ENCODE data around the gene SYNC. TPM values are rescaled to one million over a fixed set of nuclear protein-coding genes. Genes with fewer than 3 reads are reported as not detected.
"Not testable (repeated sequence)": the region's sequence is repeated elsewhere in the genome, so short reads cannot be mapped to it uniquely, and the experiment has no call there.

The SYNC gene
- total RNA-seq, 4 donors from 2014 or later: 111 to 201 (median 153) TPM

GRCh38 chr1:32714277-32714676 lies 11.7 kb upstream of the SYNC start:
- 82% methylated on average over 4 of the region's 4 CpGs for WGBS
- Histone ChIP-seq H3K4me1 (peaks cover 4 to 18% (median 9%) of the 10 kb centered on the region in 4 donors), H3K27ac (replicated peaks in 1 of 4) (no peak overlapping the region), H3K27me3 (no peaks in the 10 kb centered on the region), H3K36me3 (no peaks in the 10 kb centered on the region), H3K9me3 (no peaks in the 10 kb centered on the region), H3K4me3 (no peak overlapping the region)
- intact Hi-C loops (cut with DNase I): loop anchor here (10.0 kb wide), 2 partner anchors 161 to 371 kb away; partner anchors contain the start of genes AZIN2 and FNDC5
- DNase-seq (ENCODE audit: extremely low spot score): no peak
- TF ChIP-seq POLR2AphosphoS5 (IDR thresholded peaks at IDR 0.05): no peak
- no peak for TF ChIP-seq POLR2A (IDR thresholded peaks at IDR 0.05; ENCODE audit: low read depth)
- no peak for TF ChIP-seq EP300 (IDR thresholded peaks at IDR 0.05)
- no peak for TF ChIP-seq CTCF (IDR thresholded peaks at IDR 0.05)

GRCh38 chr1:32713081-32713480 lies 10.5 kb upstream of the SYNC start:
- no peak for DNase-seq (ENCODE audit: extremely low spot score)
- no peak overlapping the region for H3K27ac ChIP-seq (replicated peaks in 1 of 4)
- peaks cover 4 to 18% (median 9%) of the 10 kb centered on the region in 4 donors for H3K4me1 ChIP-seq
- no peak for TF ChIP-seq POLR2A (IDR thresholded peaks at IDR 0.05; ENCODE audit: low read depth)
- TF ChIP-seq EP300 (IDR thresholded peaks at IDR 0.05): no peak
- TF ChIP-seq CTCF (IDR thresholded peaks at IDR 0.05): no peak
- no peak for TF ChIP-seq POLR2AphosphoS5 (IDR thresholded peaks at IDR 0.05)
- intact Hi-C loops (cut with DNase I): loop anchor here (10.0 kb wide), 2 partner anchors 162 to 372 kb away; partner anchors contain the start of genes AZIN2 and FNDC5
- H3K36me3 ChIP-seq: no peaks in the 10 kb centered on the region
- H3K27me3 ChIP-seq: no peaks in the 10 kb centered on the region
- H3K4me3 ChIP-seq: no peak overlapping the region
- WGBS: 93% methylated on average over 10 of the region's 10 CpGs
- no peaks in the 10 kb centered on the region for H3K9me3 ChIP-seq

- not testable (repeated sequence) for H3K9me3 ChIP-seq; H3K36me3 ChIP-seq; H3K27me3 ChIP-seq; DNase-seq (ENCODE audit: extremely low spot score); H3K27ac ChIP-seq (replicated peaks in 1 of 4); H3K4me3 ChIP-seq
- intact Hi-C loops (cut with DNase I): loop anchor here (10.0 kb wide), 2 partner anchors 164 to 374 kb away; partner anchors contain the start of genes AZIN2 and FNDC5
- 82% methylated on average over 4 of the region's 4 CpGs for WGBS
- H3K4me1 ChIP-seq: peaks cover 4 to 19% (median 16%) of the 10 kb centered on the region in 4 donors
Measured at GRCh38 chr1:32711221-32711620, 8.7 kb upstream of the SYNC start.

- Histone ChIP-seq H3K27me3 (no peaks in the 10 kb centered on the region), H3K27ac (replicated peaks in 1 of 4) (peak overlapping the region in 1 of 4 donors; percentile 6), H3K36me3 (no peaks in the 10 kb centered on the region), H3K9me3 (no peaks in the 10 kb centered on the region), H3K4me3 (no peak overlapping the region), H3K4me1 (peaks cover 5 to 37% (median 30%) of the 10 kb centered on the region in 4 donors)
- WGBS: 82% methylated on average over 4 of the region's 5 CpGs
- no peak for DNase-seq (ENCODE audit: extremely low spot score)
- intact Hi-C loops (cut with DNase I): loop anchor here (5.0 kb wide), 1 partner anchor 57 kb away; the partner anchor contains the start of genes RBBP4 and ZBTB8OS
- TF ChIP-seq CTCF (IDR thresholded peaks at IDR 0.05): no peak
- no peak for TF ChIP-seq EP300 (IDR thresholded peaks at IDR 0.05)
- TF ChIP-seq POLR2AphosphoS5 (IDR thresholded peaks at IDR 0.05): no peak
- TF ChIP-seq POLR2A (IDR thresholded peaks at IDR 0.05; ENCODE audit: low read depth): no peak
Measured at GRCh38 chr1:32709476-32709875, 6.9 kb upstream of the SYNC start.

GRCh38 chr1:32709075-32709474 lies 6.5 kb upstream of the SYNC start:
- intact Hi-C loops (cut with DNase I): loop anchor here (5.0 kb wide), 1 partner anchor 57 kb away; the partner anchor contains the start of genes RBBP4 and ZBTB8OS
- no peak overlapping the region for H3K4me3 ChIP-seq

More at GRCh38 chr1:32709075-32709474, 6.5 kb upstream of the SYNC start:
- Histone ChIP-seq H3K4me1 (peaks cover 9 to 41% (median 34%) of the 10 kb centered on the region in 4 donors), H3K36me3 (no peaks in the 10 kb centered on the region), H3K27me3 (no peaks in the 10 kb centered on the region), H3K27ac (replicated peaks in 1 of 4) (peak overlapping the region in 1 of 4 donors; percentile 6), H3K9me3 (no peaks in the 10 kb centered on the region)
- WGBS: 85% methylated on average over 2 of the region's 2 CpGs
- DNase-seq (ENCODE audit: extremely low spot score): no peak
- TF ChIP-seq CTCF (IDR thresholded peaks at IDR 0.05) (no peak), EP300 (IDR thresholded peaks at IDR 0.05) (no peak), POLR2AphosphoS5 (IDR thresholded peaks at IDR 0.05) (no peak), POLR2A (IDR thresholded peaks at IDR 0.05; ENCODE audit: low read depth) (no peak)

Data from esophagus muscularis mucosa (tissue), 4 donors.